Upper lobe of right lung (tissue), 1 donor: ENCODE data around the gene HID1. TPM values are rescaled to one million over a fixed set of nuclear protein-coding genes. Genes with fewer than 3 reads are reported as not detected.

ENCODE experiments used
- ATAC-seq: fragments of 200-7000 bp; cut with Tn5 transposase; one replicate; pipeline ENCODE4 v1.9.1; 2020; ENCODE audit warnings: mild to moderate bottlenecking, moderate library complexity
- DNase-seq: peaks from one replicate; pipeline ENCODE4 v3.0.0-alpha.2; 2020
- H3K27ac ChIP-seq: fragments of 200-600 bp; one replicate; pipeline ENCODE4 v1.8.0; 2022
- H3K27me3 ChIP-seq: fragments of 200-600 bp; one replicate; pipeline ENCODE4 v1.8.0; 2022; ENCODE audit warnings: mild to moderate bottlenecking
- H3K36me3 ChIP-seq: fragments of 200-600 bp; one replicate; pipeline ENCODE4 v1.8.0; 2022
- H3K4me1 ChIP-seq: fragments of 200-600 bp; one replicate; pipeline ENCODE4 v1.8.0; 2022
- H3K4me3 ChIP-seq: fragments of 200-600 bp; one replicate; pipeline ENCODE4 v1.8.0; 2022; ENCODE audit warnings: mild to moderate bottlenecking
- H3K9me3 ChIP-seq: fragments of 200-600 bp; one replicate; pipeline ENCODE4 v1.8.0; 2022
- CTCF ChIP-seq: fragments of 200-600 bp; IDR thresholded peaks from one replicate; pipeline ENCODE4 v1.8.0; 2022; ENCODE audit warnings: antibody characterized with exemption
- intact Hi-C: fragments of 100-400 bp; cut with DNase I; formaldehyde crosslinking; loops from one replicate; pipeline ENCODE4 v1.11.0; 2022
- total RNA-seq: library from RNA; stranded (reverse); fragmentation: NEBNext Ultra II Directional; extraction: Animal tissue kit (Norgen Biotek cat#: 25700); gene quantifications from one replicate; pipeline ENCODE4 v1.2.1, GENCODE V29; 2021
- donor health status: DM: no; HTN: yes; CAD: no; lungs with severe emphysema.

HID1 gene
- total RNA-seq, 1 donor from 2014 or later = 33.5 TPM

- no peak for ATAC-seq
- Histone ChIP-seq H3K36me3 (no peaks in the 10 kb centered on the region), H3K27me3 (peaks cover 21% of the 10 kb centered on the region), H3K4me3 (no peak overlapping the region), H3K4me1 (no peaks in the 10 kb centered on the region), H3K9me3 (no peaks in the 10 kb centered on the region), H3K27ac (no peak overlapping the region)
- DNase-seq = no peak
- no peak for TF ChIP-seq CTCF
- intact Hi-C loops = no loop called here
Measured at GRCh38 chr17:74947041-74947754, 25.4 kb downstream of the HID1 start.

- no peak for DNase-seq
- intact Hi-C loops = no loop called here
- ATAC-seq = no peak
- H3K27me3 ChIP-seq = peaks cover 26% of the 10 kb centered on the region
- TF ChIP-seq CTCF = no peak
- H3K27ac ChIP-seq = no peak overlapping the region
- H3K9me3 ChIP-seq = no peaks in the 10 kb centered on the region
- no peaks in the 10 kb centered on the region for H3K36me3 ChIP-seq
- H3K4me3 ChIP-seq = no peak overlapping the region
- no peaks in the 10 kb centered on the region for H3K4me1 ChIP-seq
Measured at GRCh38 chr17:74946641-74947040, 25.9 kb downstream of the HID1 start.

- no peak for TF ChIP-seq CTCF
- H3K4me1 ChIP-seq = no peaks in the 10 kb centered on the region
- ATAC-seq = no peak
- no peaks in the 10 kb centered on the region for H3K36me3 ChIP-seq
- no peaks in the 10 kb centered on the region for H3K9me3 ChIP-seq
- H3K4me3 ChIP-seq = no peak overlapping the region
- peaks cover 35% of the 10 kb centered on the region for H3K27me3 ChIP-seq
- intact Hi-C loops = no loop called here
- DNase-seq = no peak
- H3K27ac ChIP-seq = no peak overlapping the region
Measured at GRCh38 chr17:74945543-74945942, 27.0 kb downstream of the HID1 start.

GRCh38 chr17:74943808-74944522, 28.6 kb downstream of the HID1 start:
- no peak for TF ChIP-seq CTCF
- intact Hi-C loops = no loop called here
- no peak for ATAC-seq
- peaks cover 38% of the 10 kb centered on the region for H3K27me3 ChIP-seq
- H3K36me3 ChIP-seq = no peaks in the 10 kb centered on the region
- no peak for DNase-seq
- no peak overlapping the region for H3K4me3 ChIP-seq
- H3K9me3 ChIP-seq = no peaks in the 10 kb centered on the region
- no peaks in the 10 kb centered on the region for H3K4me1 ChIP-seq
- no peak overlapping the region for H3K27ac ChIP-seq

DNA sequence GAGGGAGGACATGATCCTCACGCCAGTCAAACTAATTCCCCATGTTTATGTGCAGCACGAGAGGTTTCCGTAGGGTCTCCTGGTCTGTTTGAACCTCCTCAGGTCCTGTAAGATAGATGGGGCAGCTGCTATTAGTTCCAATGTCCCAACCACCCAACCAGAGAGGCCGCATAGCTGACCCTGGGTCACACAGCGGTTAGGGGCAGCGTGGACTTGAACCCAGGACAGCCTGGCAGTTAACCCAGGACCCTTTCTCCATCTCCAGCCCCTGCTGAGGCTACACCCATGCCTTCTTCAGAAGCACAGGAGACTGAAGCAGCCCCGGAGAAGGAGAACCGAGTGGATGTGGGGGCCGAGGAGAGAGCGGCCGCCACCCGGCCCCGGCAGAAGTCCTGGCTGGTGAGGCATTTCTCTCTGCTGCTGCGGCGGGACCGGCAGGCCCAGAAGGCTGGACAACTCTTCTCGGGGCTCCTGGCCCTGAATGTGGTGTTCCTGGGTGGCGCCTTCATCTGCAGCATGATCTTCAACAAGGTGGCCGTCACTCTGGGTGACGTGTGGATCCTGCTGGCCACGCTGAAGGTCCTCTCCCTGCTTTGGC, 31.3 kb downstream of the HID1 start:
- intact Hi-C loops = no loop called here
- TF ChIP-seq CTCF = no peak
- no peak for ATAC-seq
- no peak overlapping the region for H3K27ac ChIP-seq
- H3K4me3 ChIP-seq = no peak overlapping the region
- DNase-seq = no peak
- H3K36me3 ChIP-seq = no peaks in the 10 kb centered on the region
- H3K4me1 ChIP-seq = no peaks in the 10 kb centered on the region
- peaks cover 62% of the 10 kb centered on the region for H3K27me3 ChIP-seq
- H3K9me3 ChIP-seq = no peaks in the 10 kb centered on the region
